Liver (tissue), 9 donors: ENCODE data around the gene ZBP1. TPM values are rescaled to one million over a fixed set of nuclear protein-coding genes. Genes with fewer than 3 reads are reported as not detected.

Experiments used
- DNase-seq: peaks from one replicate; pipeline ENCODE4 v3.0.0-alpha.2; 2017; ENCODE audit warnings: low spot score
- H3K27ac ChIP-seq, 2 donors: one replicate each; pipeline ENCODE4 v1.7.0; 2013; ENCODE audit warnings: inconsistent platforms in 2 of 2, low read length in 2 of 2, control low read depth in 1 of 2, low read depth in 1 of 2, mild to moderate bottlenecking in 1 of 2
- H3K27me3 ChIP-seq, 4 donors: one replicate each; pipeline versions ENCODE4 v1.6.1 to v1.7.0; 2013; ENCODE audit warnings: low read length in 3 of 4, inconsistent platforms in 1 of 4, mild to moderate bottlenecking in 1 of 4, moderate library complexity in 1 of 4; ENCODE audit not compliant: control insufficient read depth in 4 of 4, insufficient read depth in 4 of 4
- H3K36me3 ChIP-seq, 4 donors: one replicate each; pipeline versions ENCODE4 v1.6.1 to v1.7.0; 2013; ENCODE audit warnings: low read length in 3 of 4, mild to moderate bottlenecking in 3 of 4, low read depth in 1 of 4, moderate library complexity in 1 of 4; ENCODE audit not compliant: control insufficient read depth in 4 of 4, insufficient read depth in 3 of 4
- H3K4me1 ChIP-seq, 4 donors: one replicate each; pipeline versions ENCODE4 v1.6.1 to v1.7.0; 2013; ENCODE audit warnings: low read length in 3 of 4, mild to moderate bottlenecking in 3 of 4, moderate library complexity in 1 of 4; ENCODE audit not compliant: control insufficient read depth in 4 of 4, insufficient read depth in 4 of 4
- H3K4me3 ChIP-seq, 3 donors: one replicate each; pipeline versions ENCODE4 v1.6.1 to v1.7.0; 2013; ENCODE audit warnings: low read length in 3 of 3, control low read depth in 1 of 3, low read depth in 1 of 3, mild to moderate bottlenecking in 1 of 3
- H3K9ac ChIP-seq, 2 donors: one replicate each; pipeline ENCODE4 v1.7.0; 2013; ENCODE audit warnings: low read length in 2 of 2, mild to moderate bottlenecking in 2 of 2, moderate library complexity in 2 of 2, control low read depth in 1 of 2, low read depth in 1 of 2
- H3K9me3 ChIP-seq, 4 donors: one replicate each; pipeline versions ENCODE4 v1.6.1 to v1.7.0; 2013; ENCODE audit warnings: low read length in 3 of 4; ENCODE audit not compliant: control insufficient read depth in 4 of 4
- ATF3 ChIP-seq: IDR thresholded peaks from 2 replicates; pipeline ENCODE4 v1.6.1; 2016; ENCODE audit warnings: antibody characterized with exemption
- CTCF ChIP-seq: fragments of 150-350 bp; IDR thresholded peaks from 2 replicates; pipeline ENCODE4 v1.5.1; 2017; ENCODE audit warnings: improper control_type of control experiment, low read depth, low read length; ENCODE audit not compliant: missing input control
- FOXA1 ChIP-seq: IDR thresholded peaks from 2 replicates; pipeline ENCODE4 v1.6.1; 2016; ENCODE audit warnings: antibody characterized with exemption
- FOXA2 ChIP-seq: IDR thresholded peaks from 2 replicates; pipeline ENCODE4 v1.6.1; 2016; ENCODE audit warnings: antibody characterized with exemption
- GABPA ChIP-seq, 2 donors: IDR thresholded peaks in 1 of 2; conservative IDR thresholded peaks in 1 of 2; 2 replicates each; pipeline ENCODE4 v1.6.1; 2016; ENCODE audit warnings: antibody characterized with exemption in 2 of 2, mild to moderate bottlenecking in 1 of 2, moderate library complexity in 1 of 2
- HNF4A ChIP-seq, 2 donors: conservative IDR thresholded peaks; 2 replicates each; pipeline ENCODE4 v1.6.1; 2016; ENCODE audit warnings: antibody characterized with exemption in 2 of 2, mild to moderate bottlenecking in 2 of 2
- HNF4G ChIP-seq: IDR thresholded peaks from 2 replicates; pipeline ENCODE4 v1.6.1; 2016; ENCODE audit warnings: antibody characterized with exemption
- JUND ChIP-seq, 2 donors: IDR thresholded peaks; 2 replicates each; pipeline ENCODE4 v1.6.1; 2016; ENCODE audit warnings: antibody characterized with exemption in 2 of 2
- MAX ChIP-seq: IDR thresholded peaks from 2 replicates; pipeline ENCODE4 v1.6.1; 2016; ENCODE audit warnings: antibody characterized with exemption
- NR2F2 ChIP-seq: IDR thresholded peaks from 2 replicates; pipeline ENCODE4 v1.6.1; 2016; ENCODE audit warnings: antibody characterized with exemption
- RAD21 ChIP-seq, 2 donors: IDR thresholded peaks; 2 replicates each; pipeline ENCODE4 v1.6.1; 2016; ENCODE audit warnings: antibody characterized with exemption in 2 of 2, mild to moderate bottlenecking in 2 of 2
- REST ChIP-seq: IDR thresholded peaks from 2 replicates; pipeline ENCODE4 v1.6.1; 2016; ENCODE audit warnings: antibody characterized with exemption, mild to moderate bottlenecking
- RXRA ChIP-seq, 2 donors: IDR thresholded peaks; 2 replicates each; pipeline ENCODE4 v1.6.1; 2017 to 2018; ENCODE audit warnings: antibody characterized with exemption in 2 of 2, mild to moderate bottlenecking in 1 of 2
- SP1 ChIP-seq: IDR thresholded peaks from 2 replicates; pipeline ENCODE4 v1.6.1; 2018; ENCODE audit warnings: antibody characterized with exemption, mild to moderate bottlenecking
- TAF1 ChIP-seq: conservative IDR thresholded peaks from 2 replicates; pipeline ENCODE4 v1.6.1; 2016; ENCODE audit warnings: antibody characterized with exemption, mild to moderate bottlenecking
- YY1 ChIP-seq: IDR thresholded peaks from 2 replicates; pipeline ENCODE4 v1.6.1; 2016; ENCODE audit warnings: antibody characterized with exemption, mild to moderate bottlenecking
- ZBTB33 ChIP-seq: IDR thresholded peaks from 2 replicates; pipeline ENCODE4 v1.6.1; 2016; ENCODE audit warnings: antibody characterized with exemption
- WGBS: extraction: QIAGEN DNeasy Blood & Tissue Kit; methylation state at CpG from one replicate; pipeline ENCODE4 v1.1.7; 2013; 5-methylcytosine and 5-hydroxymethylcytosine counted together
- polyA plus RNA-seq, 2 donors: library from polyadenylated mRNA; stranded (reverse) in 1 of 2; unstranded in 1 of 2; fragments of 200-250 nt in 1 of 2; fragments of >200 nt in 1 of 2; fragmentation: Nextera tagmentation in 1 of 2; extraction: Ambion mirVana in 1 of 2; gene quantifications; one replicate each; pipeline versions ENCODE4 v1.2.1 to v1.2.3, GENCODE V29; 2013 to 2015
- total RNA-seq, 2 donors: library from RNA; depleted of rRNA; stranded (reverse); fragments of >200 nt; gene quantifications; one replicate each; pipeline ENCODE4 v1.2.3, GENCODE V29; 2014
- donor health status: healthy.
- donor health status: healthy.
- donor health status: healthy.
- donor health status: healthy.
- donor health status: healthy.

ZBP1 gene
- total and polyA plus RNA-seq, 4 donors: 0.06 to 0.42 (median 0.13) TPM

- H3K27me3 ChIP-seq: no peaks in the 10 kb centered on the region
- H3K9me3 ChIP-seq: no peaks in the 10 kb centered on the region
- no peak overlapping the region for H3K27ac ChIP-seq
- no peak for DNase-seq
- no peak overlapping the region for H3K9ac ChIP-seq
- H3K36me3 ChIP-seq: no peaks in the 10 kb centered on the region
- WGBS: 88% methylated on average over 27 of the region's 27 CpGs
- H3K4me1 ChIP-seq: no peaks in the 10 kb centered on the region
- H3K4me3 ChIP-seq: no peak overlapping the region
- TF ChIP-seq RXRA (IDR thresholded peaks at IDR 0.05) (no peak), ZBTB33 (no peak), RAD21 (IDR thresholded peaks at IDR 0.05) (no peak), YY1 (no peak), HNF4A (conservative IDR thresholded peaks at IDR 0.05) (no peak), NR2F2 (no peak), ATF3 (no peak), GABPA (IDR thresholded peaks at IDR 0.05 in 1 of 2, conservative IDR thresholded peaks at IDR 0.05 in 1 of 2) (no peak), MAX (no peak), SP1 (no peak), HNF4G (no peak), FOXA2 (no peak), JUND (IDR thresholded peaks at IDR 0.05) (no peak), REST (no peak), TAF1 (no peak)
Measured at GRCh38 chr20:57663681-57664451, 43.6 kb upstream of the ZBP1 start.

GRCh38 chr20:57663241-57663640 is 43.0 kb upstream of the ZBP1 start:
- Histone ChIP-seq H3K27ac (no peak overlapping the region), H3K4me3 (no peak overlapping the region), H3K9ac (no peak overlapping the region), H3K36me3 (no peaks in the 10 kb centered on the region), H3K9me3 (no peaks in the 10 kb centered on the region), H3K4me1 (no peaks in the 10 kb centered on the region), H3K27me3 (no peaks in the 10 kb centered on the region)
- no peak for DNase-seq
- WGBS: 81% methylated on average over 9 of the region's 9 CpGs
- TF ChIP-seq JUND (IDR thresholded peaks at IDR 0.05) (no peak), FOXA1 (no peak), CTCF (no peak), RAD21 (IDR thresholded peaks at IDR 0.05) (no peak), TAF1 (no peak), HNF4G (no peak), ZBTB33 (no peak), ATF3 (no peak), GABPA (IDR thresholded peaks at IDR 0.05 in 1 of 2, conservative IDR thresholded peaks at IDR 0.05 in 1 of 2) (no peak), SP1 (no peak), RXRA (IDR thresholded peaks at IDR 0.05) (no peak), YY1 (no peak)
